ENCODE measurements around the gene LNX1. TPM values are rescaled to one million over a fixed set of nuclear protein-coding genes. Genes with fewer than 3 reads are reported as not detected.

Gene LNX1
- total RNA-seq, 2 experiments from 2014 or later, result not detected

DNA sequence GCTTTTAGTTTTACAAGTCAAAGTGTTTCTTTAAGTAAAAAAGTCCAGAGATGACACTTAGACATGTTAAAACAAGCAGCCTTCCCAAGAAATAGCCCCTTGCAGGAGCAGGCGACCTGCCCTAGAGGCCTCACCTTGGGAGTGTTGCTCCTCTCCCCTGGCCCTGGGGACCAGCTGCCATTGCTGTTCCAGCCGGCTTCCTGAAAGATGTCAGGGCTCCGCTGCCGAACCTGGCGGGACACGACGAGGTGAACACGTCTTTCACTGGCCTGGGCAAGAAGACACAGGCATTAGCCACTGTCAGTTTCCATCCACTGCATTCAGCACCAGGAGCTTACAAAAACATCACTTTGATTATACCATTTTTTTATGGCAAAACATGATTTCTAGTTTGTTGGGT, 109.7 kb downstream of the LNX1 start:
- no peaks in the 10 kb centered on the region for H3K9me2 ChIP-seq (ENCODE audit: insufficient read depth, low read length)
- no peaks in the 10 kb centered on the region for H3K79me2 ChIP-seq (ENCODE audit: insufficient read depth, low read depth, low read length)
- H4K20me1 ChIP-seq (ENCODE audit: insufficient read depth, low read length), result no peaks in the 10 kb centered on the region
- TF ChIP-seq, protein P1, sequence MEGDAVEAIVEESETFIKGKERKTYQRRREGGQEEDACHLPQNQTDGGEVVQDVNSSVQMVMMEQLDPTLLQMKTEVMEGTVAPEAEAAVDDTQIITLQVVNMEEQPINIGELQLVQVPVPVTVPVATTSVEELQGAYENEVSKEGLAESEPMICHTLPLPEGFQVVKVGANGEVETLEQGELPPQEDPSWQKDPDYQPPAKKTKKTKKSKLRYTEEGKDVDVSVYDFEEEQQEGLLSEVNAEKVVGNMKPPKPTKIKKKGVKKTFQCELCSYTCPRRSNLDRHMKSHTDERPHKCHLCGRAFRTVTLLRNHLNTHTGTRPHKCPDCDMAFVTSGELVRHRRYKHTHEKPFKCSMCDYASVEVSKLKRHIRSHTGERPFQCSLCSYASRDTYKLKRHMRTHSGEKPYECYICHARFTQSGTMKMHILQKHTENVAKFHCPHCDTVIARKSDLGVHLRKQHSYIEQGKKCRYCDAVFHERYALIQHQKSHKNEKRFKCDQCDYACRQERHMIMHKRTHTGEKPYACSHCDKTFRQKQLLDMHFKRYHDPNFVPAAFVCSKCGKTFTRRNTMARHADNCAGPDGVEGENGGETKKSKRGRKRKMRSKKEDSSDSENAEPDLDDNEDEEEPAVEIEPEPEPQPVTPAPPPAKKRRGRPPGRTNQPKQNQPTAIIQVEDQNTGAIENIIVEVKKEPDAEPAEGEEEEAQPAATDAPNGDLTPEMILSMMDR (conservative IDR thresholded peaks at IDR 0.05; ENCODE audit: low read length), result no peak
- no peak for TF ChIP-seq EZH2phosphoT487 (IDR thresholded peaks at IDR 0.05; ENCODE audit: borderline replicate concordance, low read depth, low read length)
- intact Hi-C loops (cut with micrococcal nuclease; ENCODE audit: unreplicated experiment), result no loop called here
- DNase-seq (ENCODE audit: low spot score), result no peak
- ChIA-PET CTCF (ENCODE audit: unreplicated experiment) (no interaction called here), POLR2A (interaction anchor here (0.7 kb wide), 1 partner anchor 436 kb away, joined by 3 read pairs; no protein-coding TSS in a partner anchor)
- H3K4me3 ChIP-seq (ENCODE audit: low read depth, low read length, poor library complexity, severe bottlenecking), result no peak overlapping the region
- BruUV-seq (replicated peaks), result no TSS peak
- no peaks in the 10 kb centered on the region for H3K4me1 ChIP-seq (ENCODE audit: insufficient read depth, low read length, poor library complexity, severe bottlenecking)
- no peak overlapping the region for H3K27ac ChIP-seq (ENCODE audit: low read depth, low read length, poor library complexity, severe bottlenecking)
- no peaks in the 10 kb centered on the region for H3K36me3 ChIP-seq (ENCODE audit: insufficient read depth, low read length)
- H3K9me3 ChIP-seq (ENCODE audit: low read length), result no peaks in the 10 kb centered on the region
- no peak overlapping the region for H3K4me2 ChIP-seq (ENCODE audit: low read length)
- H2AFZ ChIP-seq (ENCODE audit: low read length), result no peak overlapping the region

DNA sequence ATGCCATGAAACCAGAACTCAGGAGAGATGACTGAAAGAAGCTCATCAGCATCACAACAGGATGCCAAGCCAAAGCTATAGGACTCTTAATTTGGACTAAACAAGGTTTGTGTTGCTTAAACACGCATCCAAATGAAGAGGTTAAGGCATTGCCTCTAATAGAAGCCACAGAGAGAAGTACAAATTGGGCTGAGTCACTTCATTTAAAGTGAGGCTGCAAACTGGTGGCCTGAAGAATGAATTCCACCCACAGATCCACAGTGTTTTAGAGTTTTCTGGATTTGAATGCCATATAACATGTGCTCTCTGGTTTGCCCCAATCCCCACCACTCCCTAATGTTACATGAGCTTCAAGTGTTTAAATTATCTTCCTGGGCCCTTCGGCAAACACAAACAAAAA, 110.4 kb downstream of the LNX1 start:
- no peaks in the 10 kb centered on the region for H3K9me3 ChIP-seq (ENCODE audit: low read length)
- BruUV-seq (replicated peaks), result no TSS peak
- no peak for DNase-seq (ENCODE audit: low spot score)
- CTCF ChIA-PET (ENCODE audit: unreplicated experiment), result no interaction called here
- no peaks in the 10 kb centered on the region for H3K79me2 ChIP-seq (ENCODE audit: insufficient read depth, low read depth, low read length)
- POLR2A ChIA-PET, result interaction anchor here (0.6 kb wide), 3 partner anchors 65 to 296 kb away, joined by 3 read pairs; no protein-coding TSS in a partner anchor
- no peak overlapping the region for H2AFZ ChIP-seq (ENCODE audit: low read length)
- intact Hi-C loops (cut with micrococcal nuclease; ENCODE audit: unreplicated experiment), result no loop called here
- no peak overlapping the region for H3K4me2 ChIP-seq (ENCODE audit: low read length)
- no peak overlapping the region for H3K4me3 ChIP-seq (ENCODE audit: low read depth, low read length, poor library complexity, severe bottlenecking)
- TF ChIP-seq EZH2phosphoT487 (IDR thresholded peaks at IDR 0.05; ENCODE audit: borderline replicate concordance, low read depth, low read length), result no peak
- TF ChIP-seq, protein P1 (conservative IDR thresholded peaks at IDR 0.05; ENCODE audit: low read length), result no peak
- no peaks in the 10 kb centered on the region for H3K4me1 ChIP-seq (ENCODE audit: insufficient read depth, low read length, poor library complexity, severe bottlenecking)
- no peaks in the 10 kb centered on the region for H3K36me3 ChIP-seq (ENCODE audit: insufficient read depth, low read length)
- H4K20me1 ChIP-seq (ENCODE audit: insufficient read depth, low read length), result no peaks in the 10 kb centered on the region
- H3K9me2 ChIP-seq (ENCODE audit: insufficient read depth, low read length), result no peaks in the 10 kb centered on the region
- H3K27ac ChIP-seq (ENCODE audit: low read depth, low read length, poor library complexity, severe bottlenecking), result no peak overlapping the region

DNA sequence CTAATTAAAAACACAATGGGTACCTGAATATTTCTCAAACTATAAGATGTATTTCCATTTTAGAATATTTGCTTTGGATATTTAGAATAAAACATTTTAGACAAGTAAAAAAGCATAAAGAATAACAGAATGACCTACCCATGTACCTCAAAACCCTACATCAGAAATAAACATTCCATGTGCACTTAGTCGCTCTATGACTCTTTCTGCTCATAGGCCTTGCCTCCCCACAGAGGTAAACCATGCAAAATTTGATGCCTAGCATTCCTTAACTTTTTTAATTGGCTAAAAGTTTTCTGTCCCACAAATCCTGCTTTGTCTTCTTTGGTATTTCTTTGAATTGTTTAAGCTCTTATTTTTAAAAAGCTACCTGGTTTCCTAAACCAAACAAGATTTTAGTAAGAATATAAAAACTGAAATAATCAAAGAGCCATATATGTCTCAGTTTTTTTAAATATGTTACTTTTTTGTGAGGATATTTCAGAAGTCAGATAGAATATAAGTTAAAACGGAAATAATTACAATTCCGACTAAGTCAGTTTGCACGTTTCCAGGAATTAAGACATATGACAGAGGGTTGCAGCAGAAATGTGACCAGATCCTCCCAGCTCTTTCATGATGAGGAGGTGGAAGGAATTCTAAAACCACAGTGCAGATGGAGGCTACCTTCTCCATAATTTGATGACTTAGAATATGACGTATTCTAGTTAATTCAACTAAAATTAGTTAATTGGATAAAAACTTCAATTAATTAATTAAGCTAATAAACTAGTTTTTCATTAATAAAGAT, 111.4 kb downstream of the LNX1 start:
- Histone ChIP-seq H3K79me2 (ENCODE audit: insufficient read depth, low read depth, low read length) (no peaks in the 10 kb centered on the region), H2AFZ (ENCODE audit: low read length) (no peak overlapping the region), H4K20me1 (ENCODE audit: insufficient read depth, low read length) (no peaks in the 10 kb centered on the region), H3K4me1 (ENCODE audit: insufficient read depth, low read length, poor library complexity, severe bottlenecking) (no peaks in the 10 kb centered on the region), H3K36me3 (ENCODE audit: insufficient read depth, low read length) (no peaks in the 10 kb centered on the region), H3K4me2 (ENCODE audit: low read length) (no peak overlapping the region), H3K9me2 (ENCODE audit: insufficient read depth, low read length) (no peaks in the 10 kb centered on the region), H3K4me3 (ENCODE audit: low read depth, low read length, poor library complexity, severe bottlenecking) (no peak overlapping the region), H3K27ac (ENCODE audit: low read depth, low read length, poor library complexity, severe bottlenecking) (no peak overlapping the region), H3K9me3 (ENCODE audit: low read length) (no peaks in the 10 kb centered on the region)
- CTCF ChIA-PET (ENCODE audit: unreplicated experiment), result no interaction called here
- TF ChIP-seq EZH2phosphoT487 (IDR thresholded peaks at IDR 0.05; ENCODE audit: borderline replicate concordance, low read depth, low read length), result no peak
- TF ChIP-seq, protein P1 (conservative IDR thresholded peaks at IDR 0.05; ENCODE audit: low read length), result no peak
- no TSS peak for BruUV-seq (replicated peaks)
- DNase-seq (ENCODE audit: low spot score), result no peak
- intact Hi-C loops (cut with micrococcal nuclease; ENCODE audit: unreplicated experiment), result no loop called here
- POLR2A ChIA-PET, result interaction anchor here (0.9 kb wide), 1 partner anchor 10 kb away, joined by 4 read pairs; no protein-coding TSS in a partner anchor

Measured in OCI-LY7 (cell line).